ENCODE data around the gene TMEM121.

TMEM121 gene

GRCh38 chr14:105496831-105497591, 29.4 kb upstream of the TMEM121 start:
- no peak for TF ChIP-seq CTCF (IDR thresholded peaks at IDR 0.05; ENCODE audit: low read depth, low read length, missing control alignments)
- no peaks in the 10 kb centered on the region for H3K27me3 ChIP-seq (replicated peaks)
- in situ Hi-C loops (cut with HindIII; ENCODE audit: low pct_ligation_motif_present, low sequenced_read_pairs): no loop called here
- no peak overlapping the region for H3K27ac ChIP-seq
- no peak for DNase-seq
- H3K36me3 ChIP-seq (replicated peaks): no peaks in the 10 kb centered on the region
- H3K4me3 ChIP-seq (ENCODE audit: low read depth, low read length): no peak overlapping the region

- Histone ChIP-seq H3K4me3 (ENCODE audit: low read depth, low read length) (no peak overlapping the region), H3K27me3 (replicated peaks) (no peaks in the 10 kb centered on the region), H3K36me3 (replicated peaks) (no peaks in the 10 kb centered on the region), H3K27ac (no peak overlapping the region)
- in situ Hi-C loops (cut with HindIII; ENCODE audit: low pct_ligation_motif_present, low sequenced_read_pairs): no loop called here
- DNase-seq: no peak
- TF ChIP-seq CTCF (IDR thresholded peaks at IDR 0.05; ENCODE audit: low read depth, low read length, missing control alignments): no peak
Observed at GRCh38 chr14:105497671-105498429, 28.5 kb upstream of the TMEM121 start.

GRCh38 chr14:105498430-105499255, 27.7 kb upstream of the TMEM121 start:
- Histone ChIP-seq H3K27me3 (replicated peaks) (no peaks in the 10 kb centered on the region), H3K27ac (no peak overlapping the region), H3K4me3 (ENCODE audit: low read depth, low read length) (no peak overlapping the region), H3K36me3 (replicated peaks) (no peaks in the 10 kb centered on the region)
- no peak for TF ChIP-seq CTCF (IDR thresholded peaks at IDR 0.05; ENCODE audit: low read depth, low read length, missing control alignments)
- DNase-seq: no peak
- in situ Hi-C loops (cut with HindIII; ENCODE audit: low pct_ligation_motif_present, low sequenced_read_pairs): no loop called here

GRCh38 chr14:105499256-105500035, 26.9 kb upstream of the TMEM121 start:
- in situ Hi-C loops (cut with HindIII; ENCODE audit: low pct_ligation_motif_present, low sequenced_read_pairs): no loop called here
- Histone ChIP-seq H3K27ac (no peak overlapping the region), H3K36me3 (replicated peaks) (no peaks in the 10 kb centered on the region), H3K27me3 (replicated peaks) (no peaks in the 10 kb centered on the region), H3K4me3 (ENCODE audit: low read depth, low read length) (no peak overlapping the region)
- no peak for TF ChIP-seq CTCF (IDR thresholded peaks at IDR 0.05; ENCODE audit: low read depth, low read length, missing control alignments)
- DNase-seq: no peak

- Histone ChIP-seq H3K36me3 (replicated peaks) (no peaks in the 10 kb centered on the region), H3K27ac (no peak overlapping the region), H3K4me3 (ENCODE audit: low read depth, low read length) (no peak overlapping the region), H3K27me3 (replicated peaks) (no peaks in the 10 kb centered on the region)
- no peak for DNase-seq
- no peak for TF ChIP-seq CTCF (IDR thresholded peaks at IDR 0.05; ENCODE audit: low read depth, low read length, missing control alignments)
- in situ Hi-C loops (cut with HindIII; ENCODE audit: low pct_ligation_motif_present, low sequenced_read_pairs): no loop called here
Observed at GRCh38 chr14:105500036-105500725, 26.2 kb upstream of the TMEM121 start.
